ENCODE results near the gene CAND2.

DNA sequence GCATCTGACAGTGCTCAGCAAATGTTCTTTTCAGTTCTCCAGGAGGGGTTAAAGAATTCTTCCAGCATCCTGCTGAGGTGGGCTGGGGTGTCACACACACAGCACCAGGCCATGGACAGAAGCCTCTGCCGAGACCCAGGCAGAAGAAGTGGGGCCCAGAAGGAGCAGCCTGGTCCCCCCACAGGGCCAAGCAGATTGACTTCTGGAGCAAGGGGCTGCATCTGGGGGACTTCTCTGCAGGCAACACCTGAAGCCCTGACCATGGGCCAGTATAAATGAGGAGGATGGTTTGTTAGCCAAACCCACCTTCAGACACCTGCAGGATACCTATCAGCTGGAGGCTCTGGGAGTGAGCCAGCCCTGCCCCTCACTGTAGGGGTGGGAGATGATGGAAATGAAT lies 21.3 kb upstream of the CAND2 start:
- TF ChIP-seq EZH2 (IDR thresholded peaks at IDR 0.05; ENCODE audit: insufficient read depth, poor library complexity, severe bottlenecking), result no peak
- no peak for TF ChIP-seq EZH2phosphoT487 (IDR thresholded peaks at IDR 0.05; ENCODE audit: insufficient read depth, low read depth)
